Measurements from ENCODE around the gene ZNF335.
A peak's percentile ranks its signal among the peaks of the same experiment; 100 is the strongest.

The ZNF335 gene

DNA sequence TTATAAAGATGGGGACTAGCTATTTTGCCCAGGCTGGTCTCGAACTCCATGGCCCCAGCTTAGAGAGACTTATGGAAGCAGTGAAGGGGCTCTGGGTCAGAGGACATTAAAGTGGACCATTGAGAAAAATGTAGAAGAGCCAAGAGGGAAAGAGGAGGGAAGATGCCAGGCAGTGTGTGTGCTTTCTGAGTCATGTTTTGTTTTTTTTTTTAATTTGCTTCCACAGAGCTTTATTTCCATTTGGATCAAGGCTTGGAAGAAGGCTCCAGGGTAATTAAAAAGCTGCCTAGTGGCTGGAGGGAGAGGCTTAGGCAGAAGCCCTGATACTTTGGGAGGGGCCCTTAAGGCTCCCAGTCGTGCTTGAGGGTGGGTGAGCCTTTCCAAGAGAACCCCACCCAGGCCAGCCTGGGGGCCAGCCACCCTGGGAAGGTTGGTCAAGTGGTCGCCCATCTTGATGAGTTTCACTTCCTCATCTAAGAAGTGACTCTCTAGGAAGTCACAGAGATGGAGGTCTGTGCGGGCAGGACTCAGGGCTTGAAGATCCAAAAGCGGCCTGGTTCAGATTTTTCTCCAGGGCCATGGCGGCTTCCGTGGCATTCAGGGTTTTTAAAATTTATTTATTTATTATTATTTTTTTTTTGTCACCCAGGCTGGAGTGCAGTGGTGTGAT is 3.0 kb upstream of the ZNF335 start:
- Histone ChIP-seq H3K27me3 (ENCODE audit: insufficient read depth, poor library complexity, severe bottlenecking) (peaks cover 2% of the 10 kb centered on the region), H3K4me3 (replicated peaks; ENCODE audit: insufficient read depth, low read length) (no peak overlapping the region), H3K27ac (replicated peaks) (no peak overlapping the region)
- peak; percentile 39 for TF ChIP-seq SPI1 (IDR thresholded peaks at IDR 0.05; ENCODE audit: borderline replicate concordance, low read depth)
- TF ChIP-seq, protein P1, sequence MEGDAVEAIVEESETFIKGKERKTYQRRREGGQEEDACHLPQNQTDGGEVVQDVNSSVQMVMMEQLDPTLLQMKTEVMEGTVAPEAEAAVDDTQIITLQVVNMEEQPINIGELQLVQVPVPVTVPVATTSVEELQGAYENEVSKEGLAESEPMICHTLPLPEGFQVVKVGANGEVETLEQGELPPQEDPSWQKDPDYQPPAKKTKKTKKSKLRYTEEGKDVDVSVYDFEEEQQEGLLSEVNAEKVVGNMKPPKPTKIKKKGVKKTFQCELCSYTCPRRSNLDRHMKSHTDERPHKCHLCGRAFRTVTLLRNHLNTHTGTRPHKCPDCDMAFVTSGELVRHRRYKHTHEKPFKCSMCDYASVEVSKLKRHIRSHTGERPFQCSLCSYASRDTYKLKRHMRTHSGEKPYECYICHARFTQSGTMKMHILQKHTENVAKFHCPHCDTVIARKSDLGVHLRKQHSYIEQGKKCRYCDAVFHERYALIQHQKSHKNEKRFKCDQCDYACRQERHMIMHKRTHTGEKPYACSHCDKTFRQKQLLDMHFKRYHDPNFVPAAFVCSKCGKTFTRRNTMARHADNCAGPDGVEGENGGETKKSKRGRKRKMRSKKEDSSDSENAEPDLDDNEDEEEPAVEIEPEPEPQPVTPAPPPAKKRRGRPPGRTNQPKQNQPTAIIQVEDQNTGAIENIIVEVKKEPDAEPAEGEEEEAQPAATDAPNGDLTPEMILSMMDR (IDR thresholded peaks at IDR 0.05; ENCODE audit: insufficient read depth, low read length) = no peak
- no peak for DNase-seq (ENCODE audit: low read depth in 1 of 2, low spot score in 1 of 2)

DNA sequence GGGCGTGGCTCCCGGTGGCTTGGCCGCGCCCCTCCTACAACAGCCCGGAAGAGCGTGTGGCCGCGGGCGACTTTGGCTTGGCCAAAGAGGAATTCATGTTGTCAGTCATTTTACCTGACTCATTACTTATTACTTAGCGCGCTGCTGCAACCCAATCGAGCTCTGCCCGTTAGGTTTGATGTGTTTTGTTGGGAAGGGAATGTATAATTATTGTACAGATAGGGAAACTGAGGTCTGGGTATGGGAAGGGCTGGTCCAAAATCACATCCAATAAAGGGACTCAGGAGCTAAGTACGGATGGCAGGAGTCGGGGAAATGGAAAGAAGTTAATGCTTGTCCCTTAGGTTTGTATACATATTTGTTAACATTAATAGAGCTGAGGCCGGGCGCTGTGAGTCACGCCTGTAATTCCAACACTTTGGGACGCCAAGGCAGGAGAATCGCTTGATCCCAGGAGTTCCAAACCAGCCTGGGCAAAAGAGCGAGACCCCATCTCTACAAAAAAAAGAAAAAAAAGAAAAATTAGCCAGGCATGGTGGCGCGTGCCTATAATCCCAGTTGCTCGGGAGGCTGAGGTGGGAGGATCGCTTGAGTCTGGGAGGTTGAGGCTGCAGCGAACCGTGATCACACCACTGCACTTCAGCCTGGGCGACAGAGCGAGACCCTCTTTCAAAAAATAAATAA is 639 bp upstream of the ZNF335 start:
- no peak for DNase-seq (ENCODE audit: low read depth in 1 of 2, low spot score in 1 of 2)
- Histone ChIP-seq H3K27me3 (ENCODE audit: insufficient read depth, poor library complexity, severe bottlenecking) (no peaks in the 10 kb centered on the region), H3K4me3 (replicated peaks; ENCODE audit: insufficient read depth, low read length) (peak overlapping the region; percentile 37), H3K27ac (replicated peaks) (peak overlapping the region; percentile 100)
- TF ChIP-seq, protein P1 (IDR thresholded peaks at IDR 0.05; ENCODE audit: insufficient read depth, low read length) = no peak
- no peak for TF ChIP-seq GABPA (IDR thresholded peaks at IDR 0.05; ENCODE audit: low read depth)
- TF ChIP-seq, protein P2, sequence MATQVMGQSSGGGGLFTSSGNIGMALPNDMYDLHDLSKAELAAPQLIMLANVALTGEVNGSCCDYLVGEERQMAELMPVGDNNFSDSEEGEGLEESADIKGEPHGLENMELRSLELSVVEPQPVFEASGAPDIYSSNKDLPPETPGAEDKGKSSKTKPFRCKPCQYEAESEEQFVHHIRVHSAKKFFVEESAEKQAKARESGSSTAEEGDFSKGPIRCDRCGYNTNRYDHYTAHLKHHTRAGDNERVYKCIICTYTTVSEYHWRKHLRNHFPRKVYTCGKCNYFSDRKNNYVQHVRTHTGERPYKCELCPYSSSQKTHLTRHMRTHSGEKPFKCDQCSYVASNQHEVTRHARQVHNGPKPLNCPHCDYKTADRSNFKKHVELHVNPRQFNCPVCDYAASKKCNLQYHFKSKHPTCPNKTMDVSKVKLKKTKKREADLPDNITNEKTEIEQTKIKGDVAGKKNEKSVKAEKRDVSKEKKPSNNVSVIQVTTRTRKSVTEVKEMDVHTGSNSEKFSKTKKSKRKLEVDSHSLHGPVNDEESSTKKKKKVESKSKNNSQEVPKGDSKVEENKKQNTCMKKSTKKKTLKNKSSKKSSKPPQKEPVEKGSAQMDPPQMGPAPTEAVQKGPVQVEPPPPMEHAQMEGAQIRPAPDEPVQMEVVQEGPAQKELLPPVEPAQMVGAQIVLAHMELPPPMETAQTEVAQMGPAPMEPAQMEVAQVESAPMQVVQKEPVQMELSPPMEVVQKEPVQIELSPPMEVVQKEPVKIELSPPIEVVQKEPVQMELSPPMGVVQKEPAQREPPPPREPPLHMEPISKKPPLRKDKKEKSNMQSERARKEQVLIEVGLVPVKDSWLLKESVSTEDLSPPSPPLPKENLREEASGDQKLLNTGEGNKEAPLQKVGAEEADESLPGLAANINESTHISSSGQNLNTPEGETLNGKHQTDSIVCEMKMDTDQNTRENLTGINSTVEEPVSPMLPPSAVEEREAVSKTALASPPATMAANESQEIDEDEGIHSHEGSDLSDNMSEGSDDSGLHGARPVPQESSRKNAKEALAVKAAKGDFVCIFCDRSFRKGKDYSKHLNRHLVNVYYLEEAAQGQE (IDR thresholded peaks at IDR 0.05; ENCODE audit: insufficient replicate concordance, low read depth) = no peak
- peak; percentile 55; the same call in 1 of the 2 replicates for TF ChIP-seq POLR2AphosphoS5 (IDR thresholded peaks at IDR 0.05; ENCODE audit: low read depth)
- TF ChIP-seq SPI1 (IDR thresholded peaks at IDR 0.05; ENCODE audit: borderline replicate concordance, low read depth) = no peak

DNA sequence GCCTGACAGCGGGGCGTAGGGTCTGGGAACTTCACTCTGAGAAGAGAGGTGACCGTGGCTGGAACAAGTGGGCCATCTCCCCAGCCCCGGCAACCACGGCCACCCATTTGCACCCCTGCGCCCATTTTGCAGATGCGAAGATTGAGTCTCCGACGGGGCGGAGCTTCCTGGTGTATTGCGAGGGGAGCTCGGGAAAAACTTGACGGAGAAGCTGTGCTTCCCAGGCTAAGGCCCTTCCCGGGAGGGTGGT is 653 bp downstream of the ZNF335 start:
- Histone ChIP-seq H3K27me3 (ENCODE audit: insufficient read depth, poor library complexity, severe bottlenecking) (no peaks in the 10 kb centered on the region), H3K27ac (replicated peaks) (peak overlapping the region; percentile 100), H3K4me3 (replicated peaks; ENCODE audit: insufficient read depth, low read length) (peak overlapping the region; percentile 94)
- DNase-seq (ENCODE audit: low read depth in 1 of 2, low spot score in 1 of 2) = no peak
- TF ChIP-seq GABPA (IDR thresholded peaks at IDR 0.05; ENCODE audit: low read depth) (no peak), SPI1 (IDR thresholded peaks at IDR 0.05; ENCODE audit: borderline replicate concordance, low read depth) (no peak), POLR2AphosphoS5 (IDR thresholded peaks at IDR 0.05; ENCODE audit: low read depth) (no peak)
- TF ChIP-seq, protein P1 (IDR thresholded peaks at IDR 0.05; ENCODE audit: insufficient read depth, low read length) = no peak
- TF ChIP-seq, protein P2 (IDR thresholded peaks at IDR 0.05; ENCODE audit: insufficient replicate concordance, low read depth) = no peak
